OCI-LY1 (cell line): ENCODE measurements around the gene OR10G7.

Experiments
- H2AFZ ChIP-seq: fragments of 200-600 bp; sonication (generic), shearing (Covaris generic); 2 replicates; pipeline ENCODE4 v1.6.0; 2014; ENCODE audit warnings: antibody characterized with exemption, mild to moderate bottlenecking, low read length
- H3F3A ChIP-seq: fragments of 200-600 bp; sonication (generic), shearing (Covaris generic); 2 replicates; pipeline ENCODE4 v1.6.0; 2014; ENCODE audit warnings: mild to moderate bottlenecking, antibody characterized with exemption, low read length, moderate library complexity; ENCODE audit not compliant: insufficient read depth
- H3K27ac ChIP-seq: fragments of 200-600 bp; sonication (generic); 2 replicates; pipeline ENCODE4 v1.5.1; 2014; ENCODE audit warnings: low read length, mixed run types, mild to moderate bottlenecking, low read depth; ENCODE audit not compliant: poor library complexity, severe bottlenecking
- H3K27me3 ChIP-seq: fragments of 200-600 bp; sonication (generic); 2 replicates; pipeline ENCODE4 v1.6.0; 2014; ENCODE audit warnings: antibody characterized with exemption, mild to moderate bottlenecking, low read length, moderate library complexity; ENCODE audit not compliant: insufficient read depth
- H3K36me3 ChIP-seq: fragments of 200-600 bp; sonication (generic); 2 replicates; pipeline ENCODE4 v1.6.1; 2014; ENCODE audit warnings: mild to moderate bottlenecking, antibody characterized with exemption, low read length, moderate library complexity, mixed read lengths; ENCODE audit not compliant: insufficient read depth
- H3K4me1 ChIP-seq: fragments of 200-600 bp; sonication (generic); 2 replicates; pipeline ENCODE4 v1.5.1; 2014; ENCODE audit warnings: mild to moderate bottlenecking, low read length, moderate library complexity; ENCODE audit not compliant: insufficient read depth, severe bottlenecking
- H3K4me2 ChIP-seq: fragments of 200-600 bp; sonication (generic), shearing (Covaris generic); 2 replicates; pipeline ENCODE4 v1.6.1; 2014; ENCODE audit warnings: low read length
- H3K4me3 ChIP-seq: fragments of 200-600 bp; sonication (generic); 2 replicates; pipeline ENCODE4 v1.5.1; 2014; ENCODE audit warnings: low read length, low read depth, mild to moderate bottlenecking, mixed read lengths; ENCODE audit not compliant: poor library complexity, severe bottlenecking
- H3K79me2 ChIP-seq: fragments of 200-600 bp; shearing (Covaris generic); 2 replicates; pipeline ENCODE4 v1.6.1; 2016; ENCODE audit warnings: mixed run types, low read length, mixed read lengths; ENCODE audit not compliant: insufficient read depth
- H3K9ac ChIP-seq: fragments of 200-600 bp; sonication (generic), shearing (Covaris generic); 2 replicates; pipeline ENCODE4 v1.6.1; 2014; ENCODE audit warnings: mild to moderate bottlenecking, low read length, mixed read lengths
- H3K9me2 ChIP-seq: fragments of 200-600 bp; sonication (generic), shearing (Covaris generic); 2 replicates; pipeline ENCODE4 v1.6.1; 2014; ENCODE audit warnings: low read depth, mild to moderate bottlenecking, low read length, mixed read lengths
- H3K9me3 ChIP-seq: fragments of 200-600 bp; shearing (Covaris generic); 2 replicates; pipeline ENCODE4 v1.6.1; 2014; ENCODE audit warnings: low read length, mixed read lengths
- H4K20me1 ChIP-seq: fragments of 200-600 bp; sonication (generic), shearing (Covaris generic); 2 replicates; pipeline ENCODE4 v1.6.0; 2016; ENCODE audit warnings: mild to moderate bottlenecking, low read length; ENCODE audit not compliant: insufficient read depth
- CTCF ChIP-seq: fragments of 200-600 bp; sonication (generic), shearing (Covaris generic); IDR thresholded peaks from 2 replicates; pipeline ENCODE4 v1.5.1; 2017; ENCODE audit warnings: mild to moderate bottlenecking, antibody characterized with exemption, low read length, moderate library complexity, mixed read lengths
- EZH2 ChIP-seq: fragments of 200-600 bp; sonication (generic), shearing (Covaris generic); IDR thresholded peaks from 2 replicates; pipeline ENCODE4 v1.8.0; 2017; ENCODE audit warnings: borderline replicate concordance, mixed run types, mild to moderate bottlenecking, antibody characterized with exemption, low read length, moderate library complexity, mixed read lengths

The OR10G7 gene

GRCh38 chr11:124075841-124076651 is 34.9 kb upstream of the OR10G7 start:
- Histone ChIP-seq H3K9ac (no peak overlapping the region), H3F3A (no peaks in the 10 kb centered on the region), H3K27me3 (no peaks in the 10 kb centered on the region), H3K36me3 (no peaks in the 10 kb centered on the region), H3K4me1 (peaks cover 3% of the 10 kb centered on the region), H3K79me2 (no peaks in the 10 kb centered on the region), H2AFZ (no peak overlapping the region), H3K27ac (no peak overlapping the region), H3K9me3 (no peaks in the 10 kb centered on the region), H3K4me3 (no peak overlapping the region), H3K9me2 (no peaks in the 10 kb centered on the region), H3K4me2 (no peak overlapping the region), H4K20me1 (no peaks in the 10 kb centered on the region)
- TF ChIP-seq EZH2 (no peak), CTCF (no peak)

GRCh38 chr11:124075492-124075840 is 34.3 kb upstream of the OR10G7 start:
- no peak overlapping the region for H3K9ac ChIP-seq
- H3K79me2 ChIP-seq = no peaks in the 10 kb centered on the region
- no peak overlapping the region for H3K27ac ChIP-seq
- no peaks in the 10 kb centered on the region for H4K20me1 ChIP-seq
- H3F3A ChIP-seq = no peaks in the 10 kb centered on the region
- no peak for TF ChIP-seq CTCF
- no peak for TF ChIP-seq EZH2
- H3K4me3 ChIP-seq = no peak overlapping the region
- no peaks in the 10 kb centered on the region for H3K9me2 ChIP-seq
- H3K36me3 ChIP-seq = no peaks in the 10 kb centered on the region
- H3K4me1 ChIP-seq = peaks cover 5% of the 10 kb centered on the region
- H2AFZ ChIP-seq = no peak overlapping the region
- no peaks in the 10 kb centered on the region for H3K9me3 ChIP-seq
- H3K4me2 ChIP-seq = no peak overlapping the region
- no peaks in the 10 kb centered on the region for H3K27me3 ChIP-seq

- H3K9ac ChIP-seq = no peak overlapping the region
- TF ChIP-seq EZH2 (no peak), CTCF (no peak)
- H3K79me2 ChIP-seq = no peaks in the 10 kb centered on the region
- H3K4me2 ChIP-seq = no peak overlapping the region
- H3K36me3 ChIP-seq = no peaks in the 10 kb centered on the region
- H4K20me1 ChIP-seq = no peaks in the 10 kb centered on the region
- no peaks in the 10 kb centered on the region for H3K9me3 ChIP-seq
- H2AFZ ChIP-seq = no peak overlapping the region
- H3K27me3 ChIP-seq = no peaks in the 10 kb centered on the region
- H3K4me1 ChIP-seq = peaks cover 5% of the 10 kb centered on the region
- H3K27ac ChIP-seq = no peak overlapping the region
- no peaks in the 10 kb centered on the region for H3F3A ChIP-seq
- no peaks in the 10 kb centered on the region for H3K9me2 ChIP-seq
- H3K4me3 ChIP-seq = no peak overlapping the region
Observed at GRCh38 chr11:124074554-124074953, 33.4 kb upstream of the OR10G7 start.
